Stimulated activated CD4-positive, alpha-beta T cell treated with anti-CD3 and anti-CD28 coated beads, Interleukin-15, amount 100 ng/mL, for 24 hours (primary cell): ENCODE results near the gene KIF1A.

ENCODE experiments used
- DNase-seq: peaks from one replicate; pipeline ENCODE4 v3.0.0-alpha.2; 2020

Gene KIF1A, protein sequence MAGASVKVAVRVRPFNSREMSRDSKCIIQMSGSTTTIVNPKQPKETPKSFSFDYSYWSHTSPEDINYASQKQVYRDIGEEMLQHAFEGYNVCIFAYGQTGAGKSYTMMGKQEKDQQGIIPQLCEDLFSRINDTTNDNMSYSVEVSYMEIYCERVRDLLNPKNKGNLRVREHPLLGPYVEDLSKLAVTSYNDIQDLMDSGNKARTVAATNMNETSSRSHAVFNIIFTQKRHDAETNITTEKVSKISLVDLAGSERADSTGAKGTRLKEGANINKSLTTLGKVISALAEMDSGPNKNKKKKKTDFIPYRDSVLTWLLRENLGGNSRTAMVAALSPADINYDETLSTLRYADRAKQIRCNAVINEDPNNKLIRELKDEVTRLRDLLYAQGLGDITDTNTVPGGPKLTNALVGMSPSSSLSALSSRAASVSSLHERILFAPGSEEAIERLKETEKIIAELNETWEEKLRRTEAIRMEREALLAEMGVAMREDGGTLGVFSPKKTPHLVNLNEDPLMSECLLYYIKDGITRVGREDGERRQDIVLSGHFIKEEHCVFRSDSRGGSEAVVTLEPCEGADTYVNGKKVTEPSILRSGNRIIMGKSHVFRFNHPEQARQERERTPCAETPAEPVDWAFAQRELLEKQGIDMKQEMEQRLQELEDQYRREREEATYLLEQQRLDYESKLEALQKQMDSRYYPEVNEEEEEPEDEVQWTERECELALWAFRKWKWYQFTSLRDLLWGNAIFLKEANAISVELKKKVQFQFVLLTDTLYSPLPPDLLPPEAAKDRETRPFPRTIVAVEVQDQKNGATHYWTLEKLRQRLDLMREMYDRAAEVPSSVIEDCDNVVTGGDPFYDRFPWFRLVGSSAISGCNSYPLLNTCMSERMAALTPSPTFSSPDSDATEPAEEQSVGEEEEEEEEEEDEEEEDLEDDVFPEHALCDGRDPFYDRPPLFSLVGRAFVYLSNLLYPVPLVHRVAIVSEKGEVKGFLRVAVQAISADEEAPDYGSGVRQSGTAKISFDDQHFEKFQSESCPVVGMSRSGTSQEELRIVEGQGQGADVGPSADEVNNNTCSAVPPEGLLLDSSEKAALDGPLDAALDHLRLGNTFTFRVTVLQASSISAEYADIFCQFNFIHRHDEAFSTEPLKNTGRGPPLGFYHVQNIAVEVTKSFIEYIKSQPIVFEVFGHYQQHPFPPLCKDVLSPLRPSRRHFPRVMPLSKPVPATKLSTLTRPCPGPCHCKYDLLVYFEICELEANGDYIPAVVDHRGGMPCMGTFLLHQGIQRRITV (N-terminal part only)

GRCh38 chr2:240819858-240820606 is at the start of gene KIF1A:
Gene KIF1A (minus strand): TSS chr2:240820219. CDS start chr2:240797752, 22,467 bp downstream.
- DNase-seq: peak; percentile 37

- DNase-seq: no peak
Observed at GRCh38 chr2:240869109-240869955, 49.3 kb upstream of the KIF1A start.

GRCh38 chr2:240868286-240869108 is 48.5 kb upstream of the KIF1A start, which contains the start of gene AGXT:
Gene AGXT (plus strand): TSS chr2:240868824. CDS start chr2:240868866, 42 bp downstream.
- no peak for DNase-seq

DNA sequence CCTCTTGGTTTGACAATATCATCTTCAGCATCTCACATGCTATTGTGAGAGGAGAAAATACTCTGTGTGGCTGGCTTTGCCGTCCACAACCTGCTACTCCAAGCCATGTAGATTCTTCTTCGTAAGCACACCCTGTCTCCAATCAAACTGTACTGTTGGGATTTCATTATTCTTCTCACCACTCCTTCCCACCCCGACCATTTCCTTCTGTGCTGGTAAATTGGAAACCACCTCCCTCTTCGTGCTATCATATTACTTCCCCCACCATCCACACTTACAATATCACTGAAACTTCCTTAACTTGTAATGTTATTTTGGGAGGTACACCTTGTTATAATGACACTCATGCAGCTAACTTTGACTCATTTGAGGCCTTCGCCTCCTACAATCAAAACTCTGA is 45.4 kb upstream of the KIF1A start:
- DNase-seq: no peak

DNA sequence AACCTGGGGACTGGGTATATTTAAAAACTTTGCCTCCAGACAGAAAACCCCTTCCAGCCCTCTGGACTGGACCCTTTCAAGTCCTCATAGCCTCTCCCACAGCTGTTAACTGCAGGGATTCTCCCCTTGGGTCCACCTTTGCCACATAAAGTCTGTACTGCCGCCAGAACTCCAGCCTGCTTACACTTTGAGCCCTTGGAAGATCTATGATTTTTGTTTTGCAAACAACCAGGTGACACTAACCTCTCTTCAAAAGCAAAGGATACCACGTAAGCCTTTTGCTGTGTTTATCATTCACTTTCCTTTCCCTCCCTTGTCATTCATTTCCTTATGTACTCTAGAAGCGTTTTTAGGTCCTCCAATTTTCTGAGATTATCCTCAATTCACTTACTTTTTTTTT is 44.5 kb upstream of the KIF1A start:
- no peak for DNase-seq

DNA sequence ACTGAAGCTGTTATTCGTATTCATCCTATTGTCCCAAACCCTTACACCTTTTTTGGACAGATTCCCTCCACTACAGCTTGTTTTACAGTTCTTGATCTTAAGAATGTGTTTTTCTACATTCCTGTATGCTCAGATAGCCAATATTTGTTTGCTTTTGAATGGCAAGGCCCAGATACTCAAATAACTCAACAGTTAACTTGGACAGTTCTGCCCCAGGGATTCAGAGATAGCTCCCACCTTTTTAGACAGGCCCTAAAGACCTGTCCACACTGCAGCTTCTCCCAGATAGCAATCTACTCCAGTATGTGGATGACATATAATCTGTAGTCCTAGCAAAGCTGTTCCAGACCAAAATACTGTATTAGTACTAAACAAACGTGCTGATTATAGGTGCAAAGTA is 41.5 kb upstream of the KIF1A start:
- no peak for DNase-seq

DNA sequence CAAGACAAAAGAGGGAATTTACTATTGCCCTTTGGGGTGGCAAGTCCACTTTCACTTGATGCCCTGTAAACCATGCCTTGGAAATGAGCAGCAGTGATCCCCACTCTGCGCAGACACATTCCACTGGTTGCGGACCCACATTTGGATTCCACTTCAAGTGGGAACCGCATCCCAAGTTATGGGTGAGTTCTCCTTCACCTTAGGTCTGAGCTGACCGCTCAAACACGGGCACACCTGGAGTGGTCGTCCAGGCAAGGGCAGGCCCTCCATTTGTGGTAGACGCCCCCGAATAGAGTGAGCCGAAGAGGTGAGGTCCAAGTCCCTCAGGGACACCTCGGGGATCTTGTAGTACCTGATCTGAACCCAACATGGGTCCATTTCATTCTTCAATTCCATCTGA is 38.9 kb upstream of the KIF1A start:
- no peak for DNase-seq

GRCh38 chr2:240858321-240858720 is 38.3 kb upstream of the KIF1A start:
- no peak for DNase-seq

GRCh38 chr2:240857039-240858008 is 37.3 kb upstream of the KIF1A start:
- DNase-seq: no peak

- no peak for DNase-seq
Observed at GRCh38 chr2:240856151-240856980, 36.3 kb upstream of the KIF1A start.

GRCh38 chr2:240855670-240856069 is 35.7 kb upstream of the KIF1A start:
- no peak for DNase-seq

DNA sequence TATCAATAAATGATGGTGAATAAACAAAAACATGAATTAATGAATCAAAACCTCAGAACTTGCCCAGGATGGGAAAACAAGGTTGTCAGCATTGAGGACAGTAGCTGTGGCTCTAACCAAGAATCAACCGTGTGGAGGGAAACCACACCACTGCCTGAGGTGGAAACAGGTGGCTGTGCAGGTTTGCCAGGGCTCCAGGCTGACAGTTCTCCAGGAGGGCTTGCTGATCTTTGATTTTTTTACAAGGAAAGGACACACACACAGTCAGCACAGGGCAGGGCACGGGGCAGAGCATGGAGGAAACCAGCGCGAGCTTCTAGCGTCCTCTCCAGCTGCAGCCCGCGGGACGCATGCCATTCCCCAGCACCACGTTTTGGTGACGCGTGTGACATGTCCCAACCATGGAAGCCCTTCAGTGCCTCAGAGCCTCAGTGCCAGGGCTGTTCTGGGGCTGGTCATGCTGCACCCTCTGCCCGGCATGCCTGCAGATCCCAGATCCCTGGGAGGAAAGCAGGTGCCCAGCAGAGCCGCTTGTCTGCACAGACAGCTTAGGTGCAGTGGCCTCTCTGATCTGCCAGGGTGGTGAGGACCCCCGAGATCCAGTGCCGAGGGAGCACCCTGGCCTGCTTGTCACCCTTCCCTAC is 32.8 kb upstream of the KIF1A start:
- no peak for DNase-seq

GRCh38 chr2:240851078-240851991 is 31.3 kb upstream of the KIF1A start:
- peak; percentile 88 for DNase-seq

- no peak for DNase-seq
Observed at GRCh38 chr2:240850756-240851077, 30.7 kb upstream of the KIF1A start.

GRCh38 chr2:240850026-240850425 is 30.0 kb upstream of the KIF1A start:
- no peak for DNase-seq

DNA sequence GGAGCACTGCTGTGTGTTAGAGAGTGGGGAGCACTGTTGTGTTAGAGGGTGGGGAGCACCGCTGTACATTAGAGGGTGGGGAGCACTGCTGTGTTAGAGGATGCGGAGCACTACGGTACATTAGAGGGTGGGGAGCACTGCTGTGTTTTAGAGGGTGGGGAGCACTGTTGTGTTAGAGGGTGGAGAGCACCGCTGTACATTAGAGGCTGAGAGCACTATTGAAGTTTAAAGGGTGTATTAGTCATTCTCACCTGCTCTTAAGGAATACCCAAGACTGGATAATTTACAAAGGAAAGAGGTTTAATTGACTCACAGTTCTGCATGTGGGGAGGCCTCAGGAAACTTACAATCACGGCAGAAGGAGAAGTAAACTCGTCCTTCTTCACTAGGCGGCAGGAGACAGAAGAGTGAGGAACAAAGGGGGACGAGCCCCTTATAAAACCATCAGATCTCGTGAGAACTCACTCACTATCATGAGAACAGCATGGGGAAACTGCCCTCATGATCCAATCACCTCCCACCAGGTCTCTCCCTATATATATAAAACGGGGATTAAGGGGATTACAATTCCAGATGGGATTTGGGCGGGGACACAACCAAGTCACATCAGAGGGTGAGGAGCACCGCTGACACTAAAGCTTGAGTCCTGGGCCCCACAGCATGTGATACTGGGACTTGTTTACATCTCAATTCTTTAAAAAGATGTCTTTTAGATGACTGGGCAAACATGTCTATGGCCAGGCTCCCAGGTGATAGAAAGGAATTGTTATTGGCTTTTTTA is 29.1 kb upstream of the KIF1A start:
- no peak for DNase-seq
